ENCODE data around the gene CTBP2.

DNA sequence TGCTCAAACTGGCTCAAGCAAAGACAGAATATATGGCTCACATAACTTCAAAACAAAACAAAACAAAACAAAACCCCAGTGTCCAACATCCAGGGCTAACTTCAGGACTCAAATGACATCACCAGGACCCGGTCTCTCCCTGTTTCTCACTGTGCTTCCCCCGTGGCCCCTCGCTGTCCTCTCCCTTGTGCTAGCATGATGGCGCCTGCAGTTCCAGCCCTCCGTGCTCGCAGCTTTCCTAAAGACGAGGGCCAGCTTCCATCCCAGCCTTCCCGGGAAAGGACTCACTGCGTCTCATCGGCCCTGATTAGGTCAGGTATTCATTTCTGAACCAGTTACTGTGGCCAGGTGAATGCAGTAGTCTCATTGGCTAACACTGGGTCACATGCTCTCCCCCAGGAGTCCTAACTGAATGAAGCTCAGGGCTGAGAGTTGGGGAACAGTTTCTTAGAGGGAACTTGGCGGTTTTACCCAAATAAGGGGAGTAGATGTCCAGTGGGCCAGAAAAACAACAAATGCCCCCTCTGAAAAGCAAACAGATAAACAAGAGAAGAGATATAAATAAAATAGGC is 33.0 kb upstream of the CTBP2 start:
- TF ChIP-seq, protein P1, sequence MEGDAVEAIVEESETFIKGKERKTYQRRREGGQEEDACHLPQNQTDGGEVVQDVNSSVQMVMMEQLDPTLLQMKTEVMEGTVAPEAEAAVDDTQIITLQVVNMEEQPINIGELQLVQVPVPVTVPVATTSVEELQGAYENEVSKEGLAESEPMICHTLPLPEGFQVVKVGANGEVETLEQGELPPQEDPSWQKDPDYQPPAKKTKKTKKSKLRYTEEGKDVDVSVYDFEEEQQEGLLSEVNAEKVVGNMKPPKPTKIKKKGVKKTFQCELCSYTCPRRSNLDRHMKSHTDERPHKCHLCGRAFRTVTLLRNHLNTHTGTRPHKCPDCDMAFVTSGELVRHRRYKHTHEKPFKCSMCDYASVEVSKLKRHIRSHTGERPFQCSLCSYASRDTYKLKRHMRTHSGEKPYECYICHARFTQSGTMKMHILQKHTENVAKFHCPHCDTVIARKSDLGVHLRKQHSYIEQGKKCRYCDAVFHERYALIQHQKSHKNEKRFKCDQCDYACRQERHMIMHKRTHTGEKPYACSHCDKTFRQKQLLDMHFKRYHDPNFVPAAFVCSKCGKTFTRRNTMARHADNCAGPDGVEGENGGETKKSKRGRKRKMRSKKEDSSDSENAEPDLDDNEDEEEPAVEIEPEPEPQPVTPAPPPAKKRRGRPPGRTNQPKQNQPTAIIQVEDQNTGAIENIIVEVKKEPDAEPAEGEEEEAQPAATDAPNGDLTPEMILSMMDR (IDR thresholded peaks at IDR 0.05) = no peak
- TF ChIP-seq POLR2AphosphoS5 (IDR thresholded peaks at IDR 0.05) = no peak
- TF ChIP-seq POLR2A (IDR thresholded peaks at IDR 0.05) = no peak

All from gastroesophageal sphincter (tissue), 3 donors.